HG03066 (cell line): ENCODE results near the gene FBXL3.

Experiments
- ATAC-seq: cut with Tn5 transposase; IDR thresholded peaks from one replicate; pipeline ENCODE4 v1.9.1; 2021; ENCODE audit warnings: low read depth; ENCODE audit not compliant: unreplicated experiment

FBXL3 gene

GRCh38 chr13:77026861-77027621 is at the start of gene FBXL3:
Gene FBXL3 (minus strand): TSS chr13:77027159. CDS start chr13:77021860, 5,299 bp downstream.
- peak; percentile 64 for ATAC-seq

GRCh38 chr13:77067519-77067918 is 40.6 kb upstream of the FBXL3 start:
- no peak for ATAC-seq

GRCh38 chr13:77065461-77066147 is 38.6 kb upstream of the FBXL3 start:
- ATAC-seq, result no peak

GRCh38 chr13:77062097-77062496 is 35.1 kb upstream of the FBXL3 start:
- ATAC-seq, result no peak

GRCh38 chr13:77061362-77061761 is 34.4 kb upstream of the FBXL3 start:
- no peak for ATAC-seq

- ATAC-seq, result no peak
Measured at GRCh38 chr13:77056886-77057285, 29.9 kb upstream of the FBXL3 start.

GRCh38 chr13:77056382-77056781 is 29.4 kb upstream of the FBXL3 start:
- ATAC-seq, result no peak

- no peak for ATAC-seq
Measured at GRCh38 chr13:77055158-77055557, 28.2 kb upstream of the FBXL3 start.

- no peak for ATAC-seq
Measured at GRCh38 chr13:77053192-77053591, 26.2 kb upstream of the FBXL3 start.

- ATAC-seq, result no peak
Measured at GRCh38 chr13:77048681-77049080, 21.7 kb upstream of the FBXL3 start.

- no peak for ATAC-seq
Measured at GRCh38 chr13:77047649-77048343, 20.8 kb upstream of the FBXL3 start.

GRCh38 chr13:77042566-77043177 is 15.7 kb upstream of the FBXL3 start:
- ATAC-seq, result no peak

- no peak for ATAC-seq
Measured at GRCh38 chr13:77040835-77041234, 13.9 kb upstream of the FBXL3 start.

- ATAC-seq, result no peak
Measured at GRCh38 chr13:77040076-77040475, 13.1 kb upstream of the FBXL3 start.

GRCh38 chr13:77038907-77039480 is 12.0 kb upstream of the FBXL3 start:
- ATAC-seq, result no peak

- no peak for ATAC-seq
Measured at GRCh38 chr13:77036279-77036678, 9.3 kb upstream of the FBXL3 start.

- ATAC-seq, result no peak
Measured at GRCh38 chr13:77034881-77035280, 7.9 kb upstream of the FBXL3 start.

GRCh38 chr13:77033717-77034302 is 6.9 kb upstream of the FBXL3 start:
- ATAC-seq, result no peak

GRCh38 chr13:77031656-77032243 is 4.8 kb upstream of the FBXL3 start:
- ATAC-seq, result no peak

GRCh38 chr13:77029436-77029835 is 2.5 kb upstream of the FBXL3 start:
- no peak for ATAC-seq
